ENCODE results near the gene PHACTR1. TPM values are rescaled to one million over a fixed set of nuclear protein-coding genes. Genes with fewer than 3 reads are reported as not detected.
A peak's percentile ranks its signal among the peaks of the same experiment; 100 is the strongest.
"Not testable (repeated sequence)": the region's sequence is repeated elsewhere in the genome, so short reads cannot be mapped to it uniquely, and the experiment has no call there.

The PHACTR1 gene
- total RNA-seq, 1 experiment from 2014 or later: 15.5 TPM

GRCh38 chr6:12944001-12944400, 227.4 kb downstream of the PHACTR1 start:
- no peak for TF ChIP-seq NR2C2 (CRISPR knock-in tag; IDR thresholded peaks at IDR 0.05)
- POLR2A ChIA-PET: no interaction called here
- H3K27ac Mint-ChIP-seq: no peak overlapping the region
- H3K36me3 Mint-ChIP-seq: no peaks in the 10 kb centered on the region
- peaks cover 2% of the 10 kb centered on the region; the same call in 1 of the 2 replicates for H3K4me1 Mint-ChIP-seq
- no peak for DNase-seq (ENCODE audit: low spot score)
- no peaks in the 10 kb centered on the region for H3K9me3 Mint-ChIP-seq
- H3K27me3 Mint-ChIP-seq (ENCODE audit: low read depth): no peaks in the 10 kb centered on the region
- no peak for ATAC-seq
- CTCF ChIA-PET: interaction anchor here (0.6 kb wide), 1 partner anchor 220 kb away, joined by 4 read pairs; no protein-coding TSS in a partner anchor
- no peak overlapping the region for H3K4me3 Mint-ChIP-seq

- H3K36me3 Mint-ChIP-seq; H3K27ac Mint-ChIP-seq; H3K4me1 Mint-ChIP-seq; ATAC-seq; DNase-seq (ENCODE audit: low spot score); H3K27me3 Mint-ChIP-seq (ENCODE audit: low read depth); POLR2A ChIA-PET; H3K4me3 Mint-ChIP-seq; H3K9me3 Mint-ChIP-seq: not testable (repeated sequence)
- CTCF ChIA-PET: interaction anchor here (0.6 kb wide), 1 partner anchor 221 kb away, joined by 4 read pairs; no protein-coding TSS in a partner anchor
Observed at GRCh38 chr6:12944528-12944927, 228.0 kb downstream of the PHACTR1 start.

GRCh38 chr6:12947151-12947871, 230.7 kb downstream of the PHACTR1 start:
- Mint-ChIP-seq H3K4me1 (0 out of 2 replicates have a peak, but pooled peaks cover 1% of the 10 kb centered on the region), H3K9me3 (no peaks in the 10 kb centered on the region), H3K4me3 (no peak overlapping the region), H3K36me3 (no peaks in the 10 kb centered on the region), H3K27me3 (ENCODE audit: low read depth) (no peaks in the 10 kb centered on the region), H3K27ac (no peak overlapping the region)
- ChIA-PET CTCF (no interaction called here), POLR2A (no interaction called here)
- DNase-seq (ENCODE audit: low spot score) (no peak), ATAC-seq (no peak)
- no peak for TF ChIP-seq FOXJ3 (CRISPR knock-in tag; IDR thresholded peaks at IDR 0.05; ENCODE audit: borderline replicate concordance)
- no peak for TF ChIP-seq OVOL2 (CRISPR knock-in tag; IDR thresholded peaks at IDR 0.05; ENCODE audit: borderline replicate concordance)
- no peak for TF ChIP-seq ZNF281 (CRISPR knock-in tag; IDR thresholded peaks at IDR 0.05)

GRCh38 chr6:12947967-12948366, 231.4 kb downstream of the PHACTR1 start:
- Mint-ChIP-seq H3K27ac (no peak overlapping the region), H3K4me3 (no peak overlapping the region), H3K4me1 (0 out of 2 replicates have a peak, but pooled peaks cover 2% of the 10 kb centered on the region), H3K27me3 (ENCODE audit: low read depth) (no peaks in the 10 kb centered on the region), H3K9me3 (no peaks in the 10 kb centered on the region), H3K36me3 (no peaks in the 10 kb centered on the region)
- POLR2A ChIA-PET: no interaction called here
- ATAC-seq (0 out of 2 replicates have a peak, but pooled peaks have one; percentile 38), DNase-seq (ENCODE audit: low spot score) (no peak)
- CTCF ChIA-PET: no interaction called here
- TF ChIP-seq SP1 (CRISPR knock-in tag; conservative IDR thresholded peaks at IDR 0.05) (no peak), ZNF263 (CRISPR knock-in tag; IDR thresholded peaks at IDR 0.05; ENCODE audit: low read depth) (no peak), AFF4 (CRISPR knock-in tag; IDR thresholded peaks at IDR 0.05; ENCODE audit: borderline replicate concordance) (no peak), NR2C2 (CRISPR knock-in tag; IDR thresholded peaks at IDR 0.05) (no peak), ZNF423 (CRISPR knock-in tag; IDR thresholded peaks at IDR 0.05) (no peak)

GRCh38 chr6:12950976-12951375, 234.4 kb downstream of the PHACTR1 start:
- H3K27me3 Mint-ChIP-seq (ENCODE audit: low read depth): peaks cover 15% of the 10 kb centered on the region
- TF ChIP-seq ZNF317 (CRISPR knock-in tag; IDR thresholded peaks at IDR 0.05; ENCODE audit: borderline replicate concordance, low read depth): no peak
- no peak for TF ChIP-seq SOX15 (CRISPR knock-in tag; IDR thresholded peaks at IDR 0.05)
- no peak for TF ChIP-seq CDX4 (CRISPR knock-in tag; IDR thresholded peaks at IDR 0.05; ENCODE audit: borderline replicate concordance)
- DNase-seq (ENCODE audit: low spot score): no peak
- no peak overlapping the region for H3K4me3 Mint-ChIP-seq
- H3K9me3 Mint-ChIP-seq: no peaks in the 10 kb centered on the region
- POLR2A ChIA-PET: no interaction called here
- CTCF ChIA-PET: no interaction called here
- no peak for ATAC-seq
- no peaks in the 10 kb centered on the region for H3K36me3 Mint-ChIP-seq
- H3K4me1 Mint-ChIP-seq: peaks cover 19% of the 10 kb centered on the region
- H3K27ac Mint-ChIP-seq: no peak overlapping the region

Measured in WTC11 (cell line).